ENCODE results near the gene PROX1.
"Not testable (repeated sequence)": the region's sequence is repeated elsewhere in the genome, so short reads cannot be mapped to it uniquely, and the experiment has no call there.

PROX1 gene

GRCh38 chr1:214075305-214075998 is 87.7 kb downstream of the PROX1 start:
- DNase-seq = no peak

DNA sequence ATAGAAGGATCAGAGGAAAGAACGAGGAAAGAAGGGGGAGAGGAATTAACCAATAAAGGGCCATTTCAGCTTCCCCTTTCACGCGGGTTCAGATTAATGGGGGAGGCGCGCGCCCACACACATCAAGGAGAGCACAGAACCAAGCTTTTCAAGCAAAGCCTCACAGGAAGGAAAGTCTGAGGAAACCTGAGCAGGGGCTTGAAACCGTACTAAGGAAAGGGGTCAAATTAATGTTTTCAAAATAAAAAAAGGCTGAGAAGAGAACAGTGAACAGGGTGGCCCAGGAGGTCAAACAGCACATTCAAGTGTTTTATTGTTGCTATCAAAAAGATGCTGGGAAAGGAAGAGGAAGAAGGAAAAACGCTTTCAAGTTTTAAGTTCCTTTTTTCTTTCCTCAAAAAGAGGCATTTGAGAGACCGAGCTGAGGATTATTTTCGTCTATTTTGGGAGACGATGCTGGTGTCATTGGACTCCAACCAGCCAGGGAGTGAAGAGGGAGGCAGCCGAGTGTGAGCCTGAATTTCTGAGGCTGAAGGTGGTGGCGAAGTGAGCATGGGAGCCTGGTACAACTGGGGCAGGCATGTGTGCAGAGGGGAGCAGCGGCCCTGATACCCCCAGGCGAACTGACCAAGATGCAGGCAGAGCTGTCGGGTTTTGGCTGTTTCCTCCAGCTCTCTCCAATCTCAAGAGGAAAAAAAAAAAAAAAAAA is 88.4 kb downstream of the PROX1 start:
- no peak for DNase-seq

DNA sequence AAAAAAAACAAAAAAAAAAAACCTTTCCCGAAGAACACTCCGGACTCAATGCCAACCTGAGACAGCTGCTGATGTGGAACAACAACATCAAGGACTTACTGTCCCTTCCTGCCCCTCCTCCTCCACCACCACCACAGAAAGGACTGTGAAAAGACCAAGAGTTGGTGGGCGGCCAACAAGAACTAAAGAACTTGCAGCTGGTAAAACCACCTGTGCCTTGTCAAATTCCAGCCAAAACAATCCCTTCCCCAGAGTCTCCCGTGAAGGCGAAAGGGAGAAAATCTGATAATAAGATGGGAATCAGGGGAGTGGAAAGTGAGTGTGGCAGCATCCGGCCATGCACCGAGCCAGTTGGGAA is 88.9 kb downstream of the PROX1 start:
- no peak for DNase-seq

GRCh38 chr1:214078950-214079349 is 91.2 kb downstream of the PROX1 start:
- DNase-seq = no peak

GRCh38 chr1:214085325-214085724 is 97.6 kb downstream of the PROX1 start:
- DNase-seq = no peak

DNA sequence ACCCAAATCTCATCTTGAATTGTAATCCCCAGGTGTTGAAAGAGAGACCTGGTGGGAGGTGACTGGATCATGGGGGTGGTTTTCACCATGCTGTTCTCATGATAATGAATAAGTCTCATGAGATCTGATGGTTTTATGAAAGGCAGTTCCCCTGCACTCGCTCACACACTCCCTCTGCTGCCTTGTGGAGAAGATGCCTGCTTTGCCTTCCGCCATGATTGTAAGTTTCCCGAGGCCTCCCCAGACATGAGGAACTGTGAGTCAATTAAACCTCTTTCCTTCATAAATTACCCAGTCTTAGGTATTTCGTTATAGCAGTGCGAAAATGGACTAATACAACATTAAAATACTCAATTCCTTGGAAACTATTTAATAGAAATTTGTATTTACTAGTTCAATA is 99.2 kb downstream of the PROX1 start:
- DNase-seq = no peak

GRCh38 chr1:214089003-214089402 is 101.2 kb downstream of the PROX1 start:
- DNase-seq = not testable (repeated sequence)

Measured in SIG-M5 (cell line).